NT2/D1 (cell line): ENCODE results near the gene STX8.
"Not testable (repeated sequence)": the region's sequence is repeated elsewhere in the genome, so short reads cannot be mapped to it uniquely, and the experiment has no call there.

Source experiments
- DNase-seq: peaks from one replicate; pipeline ENCODE4 v3.0.0-alpha.2; 2011; ENCODE audit warnings: low read depth, low spot score
- H3K27me3 ChIP-seq: 2 replicates; pipeline ENCODE4 v1.6.0; 2011; ENCODE audit warnings: mild to moderate bottlenecking; ENCODE audit not compliant: insufficient read length, insufficient read depth
- H3K36me3 ChIP-seq: 2 replicates; pipeline ENCODE4 v1.6.1; 2011; ENCODE audit warnings: mild to moderate bottlenecking, low read length, mixed read lengths; ENCODE audit not compliant: insufficient read depth, insufficient read length
- H3K4me1 ChIP-seq: 2 replicates; pipeline ENCODE4 v1.5.1; 2011; ENCODE audit not compliant: insufficient read depth, insufficient read length
- H3K4me3 ChIP-seq: 2 replicates; pipeline ENCODE4 v1.5.1; 2011; ENCODE audit warnings: low read depth; ENCODE audit not compliant: insufficient read length
- H3K9ac ChIP-seq: 2 replicates; pipeline ENCODE4 v1.6.0; 2011; ENCODE audit warnings: low read depth; ENCODE audit not compliant: insufficient read length
- H3K9me3 ChIP-seq: 2 replicates; pipeline ENCODE4 v1.5.1; 2011; ENCODE audit warnings: mild to moderate bottlenecking, low read length; ENCODE audit not compliant: insufficient read depth
- SUZ12 ChIP-seq: IDR thresholded peaks from 2 replicates; pipeline ENCODE4 v1.6.1; 2011; ENCODE audit not compliant: insufficient read length, insufficient read depth; ENCODE audit errors: extremely low read depth
- YY1 ChIP-seq: IDR thresholded peaks from 2 replicates; pipeline ENCODE4 v1.6.1; 2011; ENCODE audit not compliant: insufficient read length, insufficient read depth
- ZNF274 ChIP-seq: IDR thresholded peaks from 2 replicates; pipeline ENCODE4 v1.6.1; 2011; ENCODE audit warnings: mild to moderate bottlenecking, low read depth, low read length

STX8 gene

DNA sequence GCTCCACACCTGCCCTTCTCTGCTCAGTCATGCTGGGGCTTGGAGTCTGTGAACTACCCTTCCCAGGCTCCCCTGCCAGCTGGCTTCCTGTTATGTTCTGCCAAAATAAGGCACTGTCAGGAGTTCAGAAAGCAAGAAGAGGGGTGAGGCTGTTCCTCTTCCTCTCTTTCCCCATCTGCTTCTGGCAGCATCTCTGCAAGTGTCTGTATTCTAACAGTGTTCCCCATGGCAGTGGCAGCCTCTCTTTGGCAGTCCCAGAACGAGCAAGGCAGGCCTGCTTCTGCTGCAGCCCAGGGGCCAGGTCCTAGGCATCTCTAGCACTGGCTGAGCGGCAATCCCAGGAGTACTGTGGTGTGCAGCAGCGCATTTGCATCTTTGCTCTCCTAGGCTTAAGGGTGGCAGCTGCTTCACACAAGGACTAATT lies 219.1 kb downstream of the STX8 start:
- H3K4me1 ChIP-seq = no peaks in the 10 kb centered on the region
- H3K9me3 ChIP-seq = no peaks in the 10 kb centered on the region
- no peak for DNase-seq
- H3K4me3 ChIP-seq = no peak overlapping the region
- H3K27me3 ChIP-seq = no peaks in the 10 kb centered on the region
- no peak for TF ChIP-seq SUZ12
- no peak for TF ChIP-seq YY1
- TF ChIP-seq ZNF274 = no peak
- no peak overlapping the region for H3K9ac ChIP-seq
- no peaks in the 10 kb centered on the region for H3K36me3 ChIP-seq

DNA sequence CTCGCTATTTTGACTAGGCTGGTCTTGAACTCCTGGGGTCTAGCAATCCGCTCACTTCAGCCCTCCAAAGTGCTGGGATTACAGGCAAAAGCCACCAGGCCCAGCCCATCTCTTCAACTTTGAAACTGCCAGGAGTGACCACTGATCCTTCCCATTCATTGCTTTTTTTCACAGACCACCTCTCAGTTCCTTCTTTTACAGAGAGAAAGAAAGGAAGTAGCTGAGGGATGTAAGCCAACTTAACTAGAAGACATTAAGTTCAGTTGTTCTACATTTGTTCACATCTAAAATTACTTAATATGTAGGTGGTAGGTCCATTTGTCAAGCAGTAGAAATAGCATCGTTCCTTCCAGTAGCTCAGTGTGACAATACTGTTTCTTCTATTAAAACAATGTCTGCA lies 219.8 kb downstream of the STX8 start:
- Histone ChIP-seq H3K9ac (no peak overlapping the region), H3K9me3 (no peaks in the 10 kb centered on the region), H3K36me3 (no peaks in the 10 kb centered on the region), H3K4me1 (no peaks in the 10 kb centered on the region), H3K4me3 (no peak overlapping the region), H3K27me3 (no peaks in the 10 kb centered on the region)
- TF ChIP-seq ZNF274 (no peak), YY1 (no peak), SUZ12 (no peak)
- no peak for DNase-seq

DNA sequence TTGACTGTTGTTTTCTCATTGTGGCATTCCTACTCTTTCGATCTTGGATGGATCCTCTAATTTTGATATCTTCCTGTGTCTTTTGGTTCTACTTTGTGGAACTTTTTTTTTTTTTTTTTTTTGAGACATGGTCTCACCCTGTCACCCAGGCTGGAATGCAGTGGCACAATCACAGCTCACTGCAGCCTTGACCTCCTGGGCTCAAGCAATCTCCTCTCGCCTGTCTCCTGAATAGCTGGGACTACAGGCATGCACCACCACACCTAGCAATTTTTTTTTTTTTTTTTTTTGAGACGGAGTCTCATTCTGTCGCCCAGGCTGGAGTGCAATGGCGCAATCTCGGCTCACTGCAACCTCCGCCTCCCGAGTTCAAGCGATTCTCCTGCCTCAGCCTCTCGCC lies 220.4 kb downstream of the STX8 start:
- H3K27me3 ChIP-seq, DNase-seq, H3K4me1 ChIP-seq, H3K9me3 ChIP-seq, H3K4me3 ChIP-seq, H3K36me3 ChIP-seq, H3K9ac ChIP-seq: not testable (repeated sequence)

DNA sequence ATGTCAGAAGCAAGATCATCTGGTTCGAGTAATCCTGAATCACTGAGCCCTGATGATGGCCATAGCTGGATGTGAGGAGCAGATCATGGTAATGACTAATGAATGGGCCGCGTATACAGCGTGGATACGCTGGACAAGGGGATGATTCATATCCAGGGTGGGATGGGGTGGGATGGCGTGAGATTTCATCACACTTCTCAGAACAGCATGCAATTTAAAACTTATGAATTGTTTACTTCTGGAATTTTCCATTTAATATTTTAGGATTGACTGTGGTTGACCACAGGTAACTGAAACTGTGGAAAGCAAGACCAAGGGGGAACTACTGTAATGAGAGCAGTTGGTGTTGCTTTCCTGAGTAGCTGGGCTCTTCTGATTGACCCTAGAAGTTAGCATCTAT lies 225.5 kb downstream of the STX8 start:
- no peaks in the 10 kb centered on the region for H3K4me1 ChIP-seq
- H3K36me3 ChIP-seq = no peaks in the 10 kb centered on the region
- no peak overlapping the region for H3K4me3 ChIP-seq
- H3K9me3 ChIP-seq = no peaks in the 10 kb centered on the region
- H3K9ac ChIP-seq = no peak overlapping the region
- DNase-seq = no peak
- TF ChIP-seq YY1 = no peak
- TF ChIP-seq SUZ12 = no peak
- TF ChIP-seq ZNF274 = no peak
- no peaks in the 10 kb centered on the region for H3K27me3 ChIP-seq

DNA sequence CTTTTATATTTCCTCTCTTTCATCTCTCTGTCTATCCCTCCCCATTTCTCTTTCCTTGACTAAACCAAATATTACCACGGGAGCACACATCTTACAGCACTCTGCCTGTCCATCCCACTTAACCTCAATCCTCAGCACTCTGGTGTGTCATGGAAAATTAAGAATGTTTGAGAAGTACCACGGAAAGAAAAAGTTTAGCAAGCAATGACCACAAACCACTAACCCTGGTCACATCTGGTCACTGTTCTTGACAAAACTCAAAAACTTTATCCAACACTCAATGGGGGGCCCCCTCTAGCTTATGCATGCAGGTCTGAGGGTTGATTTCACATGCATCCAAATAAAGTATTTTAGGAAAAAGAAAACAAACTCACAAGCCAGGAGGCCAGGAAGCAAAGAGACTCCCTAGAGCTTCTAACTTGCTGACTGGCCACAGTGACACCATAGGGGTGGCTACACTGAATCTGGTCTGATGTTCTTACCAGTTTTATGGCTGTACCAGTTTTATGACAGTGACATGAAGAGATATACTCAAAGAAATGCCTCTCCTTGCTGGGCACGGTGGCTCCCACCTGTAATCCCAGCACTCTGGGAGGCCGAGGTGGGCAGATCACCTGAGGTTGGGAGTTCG lies 229.2 kb downstream of the STX8 start:
- H3K27me3 ChIP-seq = no peaks in the 10 kb centered on the region
- no peaks in the 10 kb centered on the region for H3K9me3 ChIP-seq
- no peaks in the 10 kb centered on the region for H3K36me3 ChIP-seq
- no peak for DNase-seq
- no peak for TF ChIP-seq ZNF274
- no peak for TF ChIP-seq YY1
- no peak for TF ChIP-seq SUZ12
- H3K9ac ChIP-seq = no peak overlapping the region
- peaks cover 2% of the 10 kb centered on the region for H3K4me1 ChIP-seq
- H3K4me3 ChIP-seq = no peak overlapping the region

DNA sequence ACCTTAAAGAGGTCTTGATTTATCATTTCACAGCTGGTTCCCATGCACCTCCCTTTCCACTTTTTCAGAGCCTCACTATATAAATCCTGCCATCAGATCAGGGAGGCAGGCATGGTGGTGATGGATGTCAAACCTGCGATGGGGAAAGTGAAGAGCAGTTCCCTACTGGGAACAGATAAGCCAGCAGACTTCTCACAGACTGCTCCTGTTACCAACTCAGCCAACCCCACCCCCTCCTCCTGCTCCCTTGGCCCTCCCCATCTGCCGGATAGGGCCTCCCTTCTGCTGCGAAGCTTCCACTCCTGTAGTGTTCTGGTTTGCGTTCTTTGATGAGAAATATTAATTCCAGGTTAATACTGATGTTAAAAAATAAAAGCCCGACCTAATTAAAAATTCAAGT lies 232.1 kb downstream of the STX8 start:
- Histone ChIP-seq H3K9ac (no peak overlapping the region), H3K36me3 (no peaks in the 10 kb centered on the region), H3K27me3 (no peaks in the 10 kb centered on the region), H3K4me3 (no peak overlapping the region), H3K9me3 (no peaks in the 10 kb centered on the region), H3K4me1 (peaks cover 2% of the 10 kb centered on the region)
- no peak for TF ChIP-seq YY1
- DNase-seq = peak; percentile 38

DNA sequence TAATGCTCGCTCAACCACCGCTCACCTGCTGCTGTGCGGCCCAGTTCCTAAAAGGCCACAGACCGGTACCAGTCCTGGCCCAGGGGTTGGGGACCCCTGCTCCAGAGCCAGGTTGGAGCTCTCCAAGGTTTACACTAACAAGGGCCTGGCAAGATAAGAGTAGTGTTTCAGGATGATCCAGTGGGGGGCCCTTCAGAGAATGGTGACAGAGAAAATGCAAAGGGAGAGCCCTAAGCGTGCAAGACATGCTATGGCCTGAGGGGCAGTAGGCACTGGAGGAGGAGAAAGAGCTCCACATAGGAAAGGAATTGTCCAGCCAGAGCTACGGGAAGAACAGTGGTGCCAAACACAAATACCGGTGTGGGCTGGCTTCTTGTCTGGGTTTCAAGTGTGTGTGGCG lies 233.4 kb downstream of the STX8 start:
- no peak for TF ChIP-seq SUZ12
- no peaks in the 10 kb centered on the region for H3K36me3 ChIP-seq
- peaks cover 2% of the 10 kb centered on the region for H3K4me1 ChIP-seq
- H3K9me3 ChIP-seq = no peaks in the 10 kb centered on the region
- H3K4me3 ChIP-seq = no peak overlapping the region
- no peak for DNase-seq
- no peak overlapping the region for H3K9ac ChIP-seq
- no peaks in the 10 kb centered on the region for H3K27me3 ChIP-seq

DNA sequence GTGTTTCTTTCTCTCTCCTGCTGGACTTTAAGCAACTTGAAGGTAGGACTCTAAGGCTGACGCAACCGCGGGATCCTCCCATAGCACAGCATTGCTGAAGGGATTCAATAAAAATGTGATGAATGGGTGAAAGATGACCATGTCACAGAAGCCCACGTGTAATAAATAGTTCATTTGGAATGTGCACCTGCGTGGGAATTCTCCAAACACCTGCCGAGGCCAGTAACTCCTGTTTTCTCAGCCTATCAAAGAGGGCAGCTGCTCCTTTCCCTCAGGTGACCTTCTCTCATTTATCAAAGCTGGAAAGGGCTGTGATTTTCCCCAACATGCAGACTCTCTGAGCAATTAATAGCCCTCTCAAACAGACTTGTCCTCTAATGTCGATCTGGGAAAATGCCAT lies 235.7 kb downstream of the STX8 start:
- no peak for TF ChIP-seq YY1
- TF ChIP-seq ZNF274 = no peak
- no peak for TF ChIP-seq SUZ12
- no peak for DNase-seq
- no peak overlapping the region for H3K9ac ChIP-seq

DNA sequence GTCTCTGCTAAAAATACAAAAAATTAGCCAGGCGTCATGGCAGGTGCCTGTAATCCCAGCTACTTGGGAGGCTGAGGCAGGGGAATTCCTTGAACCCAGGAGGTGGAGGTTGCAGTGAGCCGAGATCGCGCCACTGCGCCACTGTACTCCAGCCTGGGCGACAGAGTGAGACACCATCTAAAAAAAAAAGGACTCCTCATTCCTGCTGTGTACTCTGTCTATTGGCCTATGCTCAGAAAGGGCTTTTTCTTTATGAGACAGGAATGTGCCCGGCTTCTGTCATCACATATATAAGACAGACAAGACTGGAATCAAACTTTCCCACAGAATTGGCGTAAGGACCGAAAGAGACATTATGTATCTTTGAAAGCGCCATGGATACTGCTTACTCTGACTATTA lies 236.1 kb downstream of the STX8 start:
- H3K4me3 ChIP-seq, H3K9ac ChIP-seq, H3K36me3 ChIP-seq, DNase-seq, H3K4me1 ChIP-seq, H3K27me3 ChIP-seq: not testable (repeated sequence)
- peaks cover 16% of the 10 kb centered on the region for H3K9me3 ChIP-seq

More for the DNA sequence above, 235.7 kb downstream of the STX8 start:
- Histone ChIP-seq H3K27me3 (no peaks in the 10 kb centered on the region), H3K9me3 (peaks cover 11% of the 10 kb centered on the region), H3K4me1 (peaks cover 2% of the 10 kb centered on the region), H3K36me3 (no peaks in the 10 kb centered on the region), H3K4me3 (no peak overlapping the region)
